ENCODE data around the gene EGFR.

Gene EGFR

DNA sequence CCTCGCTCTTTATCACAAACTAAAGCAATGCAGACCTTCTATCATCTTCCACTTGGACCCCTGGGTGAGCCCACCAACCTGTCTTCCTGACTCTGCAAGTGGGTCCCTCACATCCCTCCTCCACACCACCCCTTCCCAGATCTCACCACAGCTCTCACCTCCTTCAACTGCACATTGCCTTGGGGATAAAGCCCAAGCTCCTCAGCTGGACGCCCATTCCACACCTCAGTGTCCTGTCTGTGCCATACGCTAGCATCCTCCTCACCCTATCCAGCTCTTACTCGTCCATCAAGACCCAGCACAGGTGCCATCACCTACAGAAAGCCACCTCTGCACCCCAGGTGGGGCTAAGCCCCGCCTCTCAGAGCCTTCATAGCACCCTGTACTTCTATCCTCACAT is 205.3 kb downstream of the EGFR start:
- TF ChIP-seq, protein P1, sequence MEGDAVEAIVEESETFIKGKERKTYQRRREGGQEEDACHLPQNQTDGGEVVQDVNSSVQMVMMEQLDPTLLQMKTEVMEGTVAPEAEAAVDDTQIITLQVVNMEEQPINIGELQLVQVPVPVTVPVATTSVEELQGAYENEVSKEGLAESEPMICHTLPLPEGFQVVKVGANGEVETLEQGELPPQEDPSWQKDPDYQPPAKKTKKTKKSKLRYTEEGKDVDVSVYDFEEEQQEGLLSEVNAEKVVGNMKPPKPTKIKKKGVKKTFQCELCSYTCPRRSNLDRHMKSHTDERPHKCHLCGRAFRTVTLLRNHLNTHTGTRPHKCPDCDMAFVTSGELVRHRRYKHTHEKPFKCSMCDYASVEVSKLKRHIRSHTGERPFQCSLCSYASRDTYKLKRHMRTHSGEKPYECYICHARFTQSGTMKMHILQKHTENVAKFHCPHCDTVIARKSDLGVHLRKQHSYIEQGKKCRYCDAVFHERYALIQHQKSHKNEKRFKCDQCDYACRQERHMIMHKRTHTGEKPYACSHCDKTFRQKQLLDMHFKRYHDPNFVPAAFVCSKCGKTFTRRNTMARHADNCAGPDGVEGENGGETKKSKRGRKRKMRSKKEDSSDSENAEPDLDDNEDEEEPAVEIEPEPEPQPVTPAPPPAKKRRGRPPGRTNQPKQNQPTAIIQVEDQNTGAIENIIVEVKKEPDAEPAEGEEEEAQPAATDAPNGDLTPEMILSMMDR (IDR thresholded peaks at IDR 0.05; ENCODE audit: low read depth, low read length, missing control alignments): no peak
- DNase-seq (ENCODE audit: extremely low read depth, low read depth): no peak
- no peak overlapping the region for H3K4me3 ChIP-seq (replicated peaks; ENCODE audit: low read depth, low read length)

DNA sequence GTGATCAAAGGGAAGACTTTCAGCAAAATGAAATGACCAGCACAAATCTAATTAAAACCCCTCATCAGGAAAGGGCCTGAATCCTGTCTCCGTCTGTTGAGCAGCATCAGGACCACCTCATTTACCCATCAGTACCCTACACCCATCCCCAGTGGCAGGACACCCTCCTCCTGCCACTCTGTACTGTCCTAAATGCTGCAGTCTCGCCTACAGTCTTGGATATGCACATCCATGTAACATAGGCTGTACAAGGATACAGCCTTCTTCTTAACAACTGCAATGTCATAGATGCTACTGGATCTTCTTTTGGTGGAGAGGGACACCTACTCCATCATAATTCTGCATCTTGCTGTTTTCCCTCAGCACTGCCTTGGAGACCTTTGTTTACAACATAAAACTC is 206.0 kb downstream of the EGFR start:
- DNase-seq (ENCODE audit: extremely low read depth, low read depth): no peak
- H3K4me3 ChIP-seq (replicated peaks; ENCODE audit: low read depth, low read length): no peak overlapping the region
- TF ChIP-seq, protein P1 (IDR thresholded peaks at IDR 0.05; ENCODE audit: low read depth, low read length, missing control alignments): no peak

DNA sequence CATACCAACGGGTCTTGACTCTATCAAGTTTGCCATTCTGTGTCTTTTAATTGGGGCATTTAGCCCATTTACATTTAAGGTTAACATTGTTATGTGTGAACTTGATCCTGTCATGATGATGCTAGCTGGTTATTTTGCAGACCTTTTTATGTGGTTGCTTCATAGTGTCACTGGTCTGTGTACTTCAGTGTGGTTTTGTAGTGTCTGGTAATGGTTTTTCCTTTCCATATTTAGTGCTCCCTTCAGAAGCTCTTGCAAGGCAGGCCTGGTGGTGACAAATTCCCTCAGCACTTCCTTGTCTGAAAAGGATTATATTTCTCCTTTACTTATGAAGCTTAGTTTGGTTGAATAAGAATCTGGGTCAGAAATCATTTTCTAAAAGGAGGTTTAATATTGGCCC is 211.2 kb downstream of the EGFR start:
- no peak for DNase-seq (ENCODE audit: extremely low read depth, low read depth)
- TF ChIP-seq, protein P1 (IDR thresholded peaks at IDR 0.05; ENCODE audit: low read depth, low read length, missing control alignments): no peak
- H3K4me3 ChIP-seq (replicated peaks; ENCODE audit: low read depth, low read length): no peak overlapping the region

DNA sequence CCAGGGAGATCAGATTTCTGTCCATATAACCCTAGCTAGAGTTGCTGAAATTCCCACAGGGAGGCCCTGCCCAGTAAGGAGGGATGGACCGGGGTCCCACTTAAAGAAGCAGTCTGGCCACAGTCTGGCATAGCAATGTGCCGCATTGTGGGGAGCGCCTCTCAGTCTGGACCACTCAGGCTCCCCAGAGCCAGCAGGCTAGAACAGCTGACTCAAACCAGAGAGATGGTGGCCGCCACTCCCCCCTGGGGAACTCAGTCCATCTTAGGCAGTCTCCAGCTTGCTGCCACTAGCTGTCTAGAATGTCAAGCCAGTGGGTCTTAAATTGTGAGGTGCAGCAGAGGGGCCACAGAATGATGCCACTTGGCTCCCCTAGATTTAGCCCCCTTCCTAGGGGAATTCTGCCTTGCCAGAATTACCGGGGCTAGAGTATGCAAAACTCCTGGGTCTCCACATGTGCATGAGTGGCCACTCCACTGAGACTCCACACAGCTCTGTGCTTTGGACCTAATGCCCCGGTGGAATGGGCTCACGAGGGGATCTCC is 213.0 kb downstream of the EGFR start:
- TF ChIP-seq, protein P1 (IDR thresholded peaks at IDR 0.05; ENCODE audit: low read depth, low read length, missing control alignments): no peak
- no peak for DNase-seq (ENCODE audit: extremely low read depth, low read depth)
- no peak overlapping the region for H3K4me3 ChIP-seq (replicated peaks; ENCODE audit: low read depth, low read length)

DNA sequence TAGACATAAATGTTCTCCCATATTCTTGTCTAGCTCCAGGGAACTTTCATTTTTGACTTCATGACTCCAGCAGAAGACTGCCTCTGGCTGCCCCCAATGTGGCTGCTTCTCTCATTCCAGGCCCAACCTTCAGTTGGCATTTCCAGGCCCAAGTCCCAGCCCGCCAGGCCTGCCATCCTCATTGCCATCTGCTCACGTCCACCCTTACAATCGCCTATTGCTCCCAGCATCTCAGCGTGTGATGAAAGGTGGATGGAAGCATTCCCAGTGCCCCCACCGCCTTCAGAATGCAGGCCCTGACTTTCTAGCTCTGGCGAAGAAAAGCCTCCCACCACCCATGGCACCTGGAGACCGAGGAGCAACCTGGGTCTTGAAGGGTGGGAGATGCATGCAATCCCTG is 214.2 kb downstream of the EGFR start:
- H3K4me3 ChIP-seq (replicated peaks; ENCODE audit: low read depth, low read length): no peak overlapping the region
- TF ChIP-seq, protein P1 (IDR thresholded peaks at IDR 0.05; ENCODE audit: low read depth, low read length, missing control alignments): no peak
- DNase-seq (ENCODE audit: extremely low read depth, low read depth): no peak

DNA sequence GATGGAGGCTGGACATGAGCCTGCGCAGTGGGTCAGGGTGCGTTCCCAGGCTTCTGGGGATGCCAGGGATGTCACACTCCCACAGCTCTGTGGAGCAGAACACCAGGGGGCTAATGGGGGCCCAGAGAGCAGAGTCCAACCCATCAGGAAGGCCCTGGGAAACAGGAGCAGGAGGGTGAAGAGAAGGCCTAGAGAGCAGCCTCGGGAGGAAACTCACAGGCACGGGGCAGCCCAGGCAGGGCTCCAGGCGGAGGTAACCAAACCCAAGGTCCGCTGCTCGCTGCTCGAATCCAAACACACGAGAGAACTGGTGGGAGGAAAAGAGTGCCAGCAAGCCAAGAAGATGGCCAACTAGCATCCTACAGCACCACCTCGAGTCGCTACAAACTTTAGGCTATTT is 215.6 kb downstream of the EGFR start:
- TF ChIP-seq, protein P1 (IDR thresholded peaks at IDR 0.05; ENCODE audit: low read depth, low read length, missing control alignments): no peak
- H3K4me3 ChIP-seq (replicated peaks; ENCODE audit: low read depth, low read length): no peak overlapping the region
- DNase-seq (ENCODE audit: extremely low read depth, low read depth): no peak

DNA sequence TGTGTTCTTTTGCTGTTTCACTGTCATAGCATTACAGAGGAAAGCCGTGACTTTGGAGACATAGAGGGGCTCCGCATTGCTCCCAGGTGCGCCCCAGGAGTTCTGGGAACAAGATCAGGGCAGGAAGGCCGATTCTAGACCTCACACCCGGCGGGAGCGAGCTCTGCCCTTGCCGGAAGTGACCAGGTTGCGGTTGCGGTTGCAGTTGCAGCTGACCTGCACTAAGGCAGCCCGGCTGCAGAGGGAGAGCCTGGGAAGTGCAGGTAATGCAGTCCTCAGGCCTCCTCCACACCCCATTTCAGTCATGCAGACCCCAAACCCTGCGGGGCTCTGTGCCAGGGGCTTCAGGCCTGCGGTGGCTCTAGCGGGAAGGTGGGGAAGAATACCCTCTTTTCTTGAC is 216.3 kb downstream of the EGFR start:
- DNase-seq (ENCODE audit: extremely low read depth, low read depth): no peak
- TF ChIP-seq, protein P1 (IDR thresholded peaks at IDR 0.05; ENCODE audit: low read depth, low read length, missing control alignments): no peak
- H3K4me3 ChIP-seq (replicated peaks; ENCODE audit: low read depth, low read length): no peak overlapping the region
